Measurements from ENCODE around the gene PARD3.
A peak's percentile ranks its signal among the peaks of the same experiment; 100 is the strongest.

Gene PARD3

DNA sequence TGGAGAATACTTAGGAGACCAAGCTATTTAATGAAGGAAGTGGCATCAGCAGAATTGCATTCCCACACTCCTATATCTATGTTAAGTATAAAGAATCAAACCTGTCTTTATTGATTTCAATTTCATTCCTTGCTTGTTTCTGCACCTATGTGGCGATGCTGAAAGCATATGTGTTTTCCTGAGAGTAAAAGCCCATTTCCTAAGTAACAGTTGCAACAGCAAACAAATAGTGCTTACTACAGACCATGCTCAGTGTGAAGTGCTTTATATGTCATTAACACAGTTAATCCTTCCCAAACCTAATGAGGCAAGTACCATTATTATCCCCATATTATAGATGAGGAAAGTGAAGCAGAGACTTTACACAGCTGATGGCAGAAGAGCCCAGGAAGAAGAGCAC lies 552.1 kb downstream of the PARD3 start:
- TF ChIP-seq, protein P1, sequence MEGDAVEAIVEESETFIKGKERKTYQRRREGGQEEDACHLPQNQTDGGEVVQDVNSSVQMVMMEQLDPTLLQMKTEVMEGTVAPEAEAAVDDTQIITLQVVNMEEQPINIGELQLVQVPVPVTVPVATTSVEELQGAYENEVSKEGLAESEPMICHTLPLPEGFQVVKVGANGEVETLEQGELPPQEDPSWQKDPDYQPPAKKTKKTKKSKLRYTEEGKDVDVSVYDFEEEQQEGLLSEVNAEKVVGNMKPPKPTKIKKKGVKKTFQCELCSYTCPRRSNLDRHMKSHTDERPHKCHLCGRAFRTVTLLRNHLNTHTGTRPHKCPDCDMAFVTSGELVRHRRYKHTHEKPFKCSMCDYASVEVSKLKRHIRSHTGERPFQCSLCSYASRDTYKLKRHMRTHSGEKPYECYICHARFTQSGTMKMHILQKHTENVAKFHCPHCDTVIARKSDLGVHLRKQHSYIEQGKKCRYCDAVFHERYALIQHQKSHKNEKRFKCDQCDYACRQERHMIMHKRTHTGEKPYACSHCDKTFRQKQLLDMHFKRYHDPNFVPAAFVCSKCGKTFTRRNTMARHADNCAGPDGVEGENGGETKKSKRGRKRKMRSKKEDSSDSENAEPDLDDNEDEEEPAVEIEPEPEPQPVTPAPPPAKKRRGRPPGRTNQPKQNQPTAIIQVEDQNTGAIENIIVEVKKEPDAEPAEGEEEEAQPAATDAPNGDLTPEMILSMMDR (conservative IDR thresholded peaks at IDR 0.05; ENCODE audit: low read depth) = no peak
- DNase-seq (ENCODE audit: low spot score) = no peak
- POLR2A ChIA-PET (ENCODE audit: low non-redundant PET) = no interaction called here
- H3K27ac ChIP-seq = no peak overlapping the region
- CTCF ChIA-PET = no interaction called here

DNA sequence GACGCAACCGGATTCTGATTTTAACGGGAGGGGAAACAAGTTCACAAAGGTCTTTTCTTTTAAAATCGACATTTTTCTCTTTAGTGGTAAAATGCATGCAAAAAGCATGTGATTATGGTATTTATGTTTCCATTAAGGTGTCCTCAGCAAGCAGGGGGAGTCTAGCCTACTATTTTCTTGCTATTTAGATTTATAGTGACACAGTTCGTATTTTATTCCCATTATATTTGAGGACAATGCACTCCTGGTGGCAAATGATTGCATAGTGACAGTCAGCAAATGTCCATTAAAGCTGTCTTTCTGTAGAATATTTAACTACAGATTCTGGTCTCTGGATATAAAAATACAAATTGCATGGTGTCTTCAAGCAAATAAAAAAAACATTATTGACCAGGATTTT lies 554.2 kb downstream of the PARD3 start:
- no peak for DNase-seq (ENCODE audit: low spot score)
- CTCF ChIA-PET = no interaction called here

DNA sequence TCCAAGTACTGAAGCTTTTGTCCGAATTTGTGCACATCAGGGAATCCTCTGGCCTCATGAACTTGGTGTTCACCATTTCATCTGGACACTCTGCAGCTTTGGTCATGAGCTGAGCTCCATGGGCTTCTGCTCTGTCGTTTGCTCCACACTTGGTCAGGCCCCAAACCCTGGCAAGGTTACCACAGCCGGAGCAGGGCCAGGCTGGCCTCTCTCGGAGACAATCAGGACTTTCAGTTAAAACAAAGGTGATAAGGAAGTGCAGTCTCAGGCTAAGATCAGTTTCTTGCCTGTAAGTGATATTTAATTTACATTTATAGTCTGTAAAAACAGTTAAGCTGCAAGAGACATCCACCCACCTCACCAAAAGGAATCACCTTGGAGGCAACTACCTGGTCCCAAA lies 558.9 kb downstream of the PARD3 start:
- TF ChIP-seq, protein P1 (conservative IDR thresholded peaks at IDR 0.05; ENCODE audit: low read depth) = no peak
- no peak for DNase-seq (ENCODE audit: low spot score)
- ChIA-PET CTCF (no interaction called here), POLR2A (ENCODE audit: low non-redundant PET) (no interaction called here)
- H3K27ac ChIP-seq = no peak overlapping the region

More for the DNA sequence above, 554.2 kb downstream of the PARD3 start:
- POLR2A ChIA-PET (ENCODE audit: low non-redundant PET) = no interaction called here
- TF ChIP-seq, protein P1 (conservative IDR thresholded peaks at IDR 0.05; ENCODE audit: low read depth) = no peak
- H3K27ac ChIP-seq = no peak overlapping the region

DNA sequence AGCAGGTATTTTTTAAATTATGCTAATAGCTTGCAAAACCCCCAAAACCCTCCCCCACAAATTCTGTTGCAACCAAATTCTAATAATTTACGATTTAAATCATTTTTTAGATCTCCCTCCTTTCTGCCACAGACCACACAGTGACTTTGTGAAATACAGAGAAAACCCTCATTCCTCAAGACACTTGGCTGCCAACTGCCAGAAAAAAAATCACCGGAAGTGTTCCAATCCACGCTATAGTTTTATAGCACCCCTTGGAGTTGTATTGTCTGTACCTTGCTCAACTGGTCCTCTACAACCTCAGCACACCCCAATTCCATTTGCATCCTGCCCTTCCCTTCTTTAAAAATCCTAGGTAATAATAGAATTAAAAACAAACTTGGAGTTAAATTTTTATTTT lies 560.1 kb downstream of the PARD3 start:
- POLR2A ChIA-PET (ENCODE audit: low non-redundant PET) = no interaction called here
- no peak overlapping the region for H3K27ac ChIP-seq

DNA sequence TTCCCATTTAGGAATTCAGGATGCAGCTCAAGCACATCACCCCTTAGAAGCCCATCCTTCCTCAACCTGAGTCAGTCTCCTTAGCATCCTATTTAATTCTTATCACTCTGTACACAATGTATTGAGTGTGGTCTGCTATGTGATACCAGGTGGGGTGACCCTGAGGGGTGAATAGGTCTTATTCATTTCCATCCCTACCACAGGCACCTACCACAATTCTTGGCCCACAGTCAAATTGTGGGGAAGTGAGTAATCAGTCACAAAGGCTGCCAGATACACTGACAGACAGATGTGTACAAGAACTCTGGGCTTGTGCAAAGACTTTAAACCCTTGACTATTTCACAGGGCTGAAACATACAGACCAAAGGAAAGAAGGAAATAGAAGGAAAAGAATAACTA lies 560.5 kb downstream of the PARD3 start:
- TF ChIP-seq, protein P1 (conservative IDR thresholded peaks at IDR 0.05; ENCODE audit: low read depth) = no peak
- ChIA-PET CTCF (no interaction called here), POLR2A (ENCODE audit: low non-redundant PET) (no interaction called here)
- no peak overlapping the region for H3K27ac ChIP-seq
- peak; percentile 82 for DNase-seq (ENCODE audit: low spot score)

More for the DNA sequence above, 560.1 kb downstream of the PARD3 start:
- DNase-seq (ENCODE audit: low spot score) = no peak
- CTCF ChIA-PET = no interaction called here
- TF ChIP-seq, protein P1 (conservative IDR thresholded peaks at IDR 0.05; ENCODE audit: low read depth) = no peak

DNA sequence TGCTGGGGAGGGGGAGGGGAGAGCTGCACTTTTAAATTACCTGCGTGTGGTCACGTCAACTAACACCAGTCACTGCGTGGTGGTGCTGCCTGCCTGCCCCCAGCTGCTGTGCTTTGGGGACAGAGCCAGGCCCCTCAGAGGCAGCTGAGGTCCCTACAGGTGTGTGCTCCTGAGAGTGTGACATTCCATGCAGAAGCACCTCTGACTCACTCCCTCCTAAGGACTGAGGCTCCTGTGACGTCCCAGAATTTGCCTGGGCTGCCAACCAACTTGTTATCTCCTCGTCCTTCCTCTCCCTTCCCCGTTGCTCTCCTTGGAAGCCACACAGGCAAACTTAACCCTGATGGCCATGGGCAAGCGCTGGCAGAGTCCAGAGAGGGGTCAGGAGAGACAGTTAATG lies 563.0 kb downstream of the PARD3 start:
- H3K27ac ChIP-seq = peak overlapping the region; percentile 24
- TF ChIP-seq, protein P1 (conservative IDR thresholded peaks at IDR 0.05; ENCODE audit: low read depth) = no peak
- ChIA-PET POLR2A (ENCODE audit: low non-redundant PET) (no interaction called here), CTCF (interaction anchor here (0.5 kb wide), 1 partner anchor 442 kb away, joined by 3 read pairs; no protein-coding TSS in a partner anchor)
- no peak for DNase-seq (ENCODE audit: low spot score)

DNA sequence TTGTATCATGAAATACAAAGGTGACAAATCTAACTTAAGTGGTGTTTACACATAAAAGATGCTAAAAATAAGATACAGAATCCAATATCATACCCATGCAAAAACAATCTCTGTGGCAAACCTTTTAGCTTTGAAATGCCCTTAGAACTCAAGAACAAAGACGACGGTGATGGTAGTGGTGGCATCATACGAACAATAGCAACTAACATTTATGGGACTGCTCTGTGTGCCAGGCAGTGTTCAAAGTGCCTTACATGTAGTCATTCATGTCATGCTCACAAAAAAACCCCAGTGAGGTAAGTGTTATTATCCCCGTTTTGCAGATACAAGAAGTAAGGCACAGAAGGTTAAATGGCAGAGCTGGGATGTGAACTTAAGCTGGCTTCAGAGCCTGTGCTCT lies 563.9 kb downstream of the PARD3 start:
- POLR2A ChIA-PET (ENCODE audit: low non-redundant PET) = no interaction called here
- DNase-seq (ENCODE audit: low spot score) = no peak
- CTCF ChIA-PET = interaction anchor here (0.6 kb wide), 1 partner anchor 103 kb away, joined by 4 read pairs; no protein-coding TSS in a partner anchor
- no peak overlapping the region for H3K27ac ChIP-seq
- TF ChIP-seq, protein P1 (conservative IDR thresholded peaks at IDR 0.05; ENCODE audit: low read depth) = no peak

Measured in RWPE1 (cell line).